HCT116 (cell line): ENCODE data around the gene MXRA8.

Source experiments
- POLR2A ChIP-seq: IDR thresholded peaks from 2 replicates; pipeline ENCODE4 v1.7.0; 2011; ENCODE audit warnings: borderline replicate concordance; ENCODE audit not compliant: insufficient read depth, insufficient read length; ENCODE audit errors: extremely low read depth
- RAD21 ChIP-seq: IDR thresholded peaks from 2 replicates; pipeline ENCODE4 v1.6.1; 2012; ENCODE audit warnings: low read depth, mild to moderate bottlenecking
- TCF7L2 ChIP-seq: IDR thresholded peaks from 2 replicates; pipeline ENCODE4 v1.7.0; 2011; ENCODE audit warnings: borderline replicate concordance, inconsistent platforms; ENCODE audit not compliant: insufficient read depth, insufficient read length; ENCODE audit errors: extremely low read depth
- TF ChIP-seq, protein P1 (sequence below), 3 experiments: fragments of 200-600 bp in 1 of 3; sonication (generic) in 1 of 3; IDR thresholded peaks in 2 of 3; conservative IDR thresholded peaks in 1 of 3; 2 replicates each; pipeline ENCODE4 v1.5.1; 2012 to 2017; ENCODE audit warnings: low read depth in 2 of 3, low read length in 2 of 3, antibody characterized with exemption in 1 of 3, borderline replicate concordance in 1 of 3, control low read depth in 1 of 3, mild to moderate bottlenecking in 1 of 3, mixed read lengths in 1 of 3, mixed run types in 1 of 3, moderate library complexity in 1 of 3; ENCODE audit not compliant: insufficient read depth in 1 of 3

DNA sequence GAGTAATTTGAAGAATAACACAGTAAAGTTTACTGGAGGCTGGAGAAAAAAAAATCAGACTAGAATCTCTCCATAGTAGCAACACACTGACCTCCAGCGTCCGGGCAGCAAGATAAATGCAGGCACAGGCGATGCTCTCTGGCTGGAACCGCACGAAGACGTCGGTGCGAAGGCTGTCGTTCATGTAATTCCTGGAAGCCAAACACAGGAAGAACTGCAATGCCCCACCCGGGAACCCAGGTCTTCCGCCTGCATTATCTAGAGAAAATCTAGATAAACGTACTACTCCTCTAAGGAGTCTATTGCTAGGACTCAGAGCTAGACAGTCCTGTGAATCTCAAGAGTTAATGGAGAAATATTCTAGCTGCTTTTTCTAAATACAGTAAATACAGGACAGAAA lies 32.3 kb upstream of the MXRA8 start:
- TF ChIP-seq RAD21: no peak
- no peak for TF ChIP-seq POLR2A
- TF ChIP-seq TCF7L2: no peak
- TF ChIP-seq, protein P1, sequence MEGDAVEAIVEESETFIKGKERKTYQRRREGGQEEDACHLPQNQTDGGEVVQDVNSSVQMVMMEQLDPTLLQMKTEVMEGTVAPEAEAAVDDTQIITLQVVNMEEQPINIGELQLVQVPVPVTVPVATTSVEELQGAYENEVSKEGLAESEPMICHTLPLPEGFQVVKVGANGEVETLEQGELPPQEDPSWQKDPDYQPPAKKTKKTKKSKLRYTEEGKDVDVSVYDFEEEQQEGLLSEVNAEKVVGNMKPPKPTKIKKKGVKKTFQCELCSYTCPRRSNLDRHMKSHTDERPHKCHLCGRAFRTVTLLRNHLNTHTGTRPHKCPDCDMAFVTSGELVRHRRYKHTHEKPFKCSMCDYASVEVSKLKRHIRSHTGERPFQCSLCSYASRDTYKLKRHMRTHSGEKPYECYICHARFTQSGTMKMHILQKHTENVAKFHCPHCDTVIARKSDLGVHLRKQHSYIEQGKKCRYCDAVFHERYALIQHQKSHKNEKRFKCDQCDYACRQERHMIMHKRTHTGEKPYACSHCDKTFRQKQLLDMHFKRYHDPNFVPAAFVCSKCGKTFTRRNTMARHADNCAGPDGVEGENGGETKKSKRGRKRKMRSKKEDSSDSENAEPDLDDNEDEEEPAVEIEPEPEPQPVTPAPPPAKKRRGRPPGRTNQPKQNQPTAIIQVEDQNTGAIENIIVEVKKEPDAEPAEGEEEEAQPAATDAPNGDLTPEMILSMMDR (IDR thresholded peaks at IDR 0.05 in 2 of 3, conservative IDR thresholded peaks at IDR 0.05 in 1 of 3; ENCODE audit: borderline replicate concordance in 1 of 3, insufficient read depth in 1 of 3, low read depth in 2 of 3, low read length in 2 of 3): no peak
